GM12878 (cell line): ENCODE data around the gene PCLO.

Source experiments
- CBX3 ChIP-seq: fragments of 200-600 bp; sonication (generic); IDR thresholded peaks from 2 replicates; pipeline ENCODE4 v1.6.1; 2016; ENCODE audit warnings: low read depth, borderline replicate concordance
- CREM ChIP-seq: IDR thresholded peaks from 2 replicates; pipeline ENCODE4 v1.6.1; 2014; ENCODE audit warnings: antibody characterized with exemption, low read depth
- EP300 ChIP-seq, 2 experiments: fragments of 150-350 bp in 1 of 2; IDR thresholded peaks; 2 replicates each; pipeline ENCODE4 v1.6.1; 2011 to 2012; ENCODE audit warnings: low read depth in 2 of 2, low read length in 2 of 2, borderline replicate concordance in 1 of 2, improper control_type of control experiment in 1 of 2, inconsistent platforms in 1 of 2; ENCODE audit not compliant: control insufficient read depth in 1 of 2
- FOXM1 ChIP-seq: IDR thresholded peaks from 2 replicates; pipeline ENCODE4 v1.6.1; 2012; ENCODE audit warnings: low read depth, mild to moderate bottlenecking, inconsistent platforms, low read length, moderate library complexity
- IKZF1 ChIP-seq: fragments of 450-650 bp; conservative IDR thresholded peaks from 2 replicates; pipeline ENCODE4 v1.6.1; 2017; ENCODE audit warnings: antibody characterized with exemption, mild to moderate bottlenecking
- MYC ChIP-seq: IDR thresholded peaks from 2 replicates; pipeline ENCODE4 v1.6.1; 2011; ENCODE audit warnings: mild to moderate bottlenecking, low read length, moderate library complexity, inconsistent platforms; ENCODE audit not compliant: insufficient read depth, insufficient replicate concordance, insufficient read length, severe bottlenecking
- POLR2AphosphoS5 ChIP-seq: IDR thresholded peaks from 2 replicates; pipeline ENCODE4 v1.6.1; 2011; ENCODE audit warnings: mild to moderate bottlenecking, low read length, inconsistent platforms
- TCF12 ChIP-seq: IDR thresholded peaks from 2 replicates; pipeline ENCODE4 v1.6.1; 2011; ENCODE audit warnings: low read depth, mild to moderate bottlenecking, low read length
- ZNF24 ChIP-seq: fragments of 450-650 bp; IDR thresholded peaks from 2 replicates; pipeline ENCODE4 v1.6.1; 2017; ENCODE audit warnings: antibody characterized with exemption, mild to moderate bottlenecking
- TF ChIP-seq, protein P1 (sequence below): IDR thresholded peaks from 2 replicates; pipeline ENCODE4 v1.6.1; 2012; ENCODE audit warnings: low read depth, low read length, improper control_type of control experiment
- TF ChIP-seq, protein P2 (sequence below), 3 experiments: IDR thresholded peaks in 2 of 3; conservative IDR thresholded peaks in 1 of 3; 2 replicates each; pipeline ENCODE4 v1.5.1; 2011; ENCODE audit warnings: low read depth in 3 of 3, low read length in 3 of 3, mild to moderate bottlenecking in 3 of 3, control low read depth in 2 of 3, moderate library complexity in 2 of 3, inconsistent platforms in 1 of 3, mixed read lengths in 1 of 3; ENCODE audit not compliant: control insufficient read depth in 2 of 3, insufficient read depth in 1 of 3; ENCODE audit errors: extremely low read depth in 1 of 3

DNA sequence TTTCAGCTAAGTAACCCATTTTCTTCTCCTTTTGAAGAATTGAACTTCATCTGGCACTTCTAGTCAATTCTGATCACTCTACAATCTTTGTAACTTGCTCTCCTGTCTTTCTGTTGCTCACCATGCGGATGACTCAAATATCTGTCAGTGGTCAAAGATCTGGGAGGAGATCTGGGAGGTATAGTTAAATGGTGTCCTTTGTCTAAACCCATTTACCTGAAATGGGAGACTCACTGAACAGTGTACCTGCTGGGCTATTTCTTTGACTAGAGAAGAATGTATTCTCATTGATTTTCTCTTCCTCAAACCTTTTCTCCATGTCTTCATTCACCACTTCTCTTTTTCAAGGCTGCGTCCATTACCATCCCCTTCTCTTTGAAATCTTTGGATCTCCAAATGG is 42.0 kb upstream of the PCLO start:
- TF ChIP-seq EP300 (IDR thresholded peaks at IDR 0.05; ENCODE audit: borderline replicate concordance in 1 of 2, control insufficient read depth in 1 of 2, low read depth in 2 of 2, low read length in 2 of 2) (no peak), ZNF24 (no peak), FOXM1 (no peak), MYC (no peak), CREM (no peak), POLR2AphosphoS5 (no peak), IKZF1 (no peak), TCF12 (no peak), CBX3 (no peak)
- TF ChIP-seq, protein P1, sequence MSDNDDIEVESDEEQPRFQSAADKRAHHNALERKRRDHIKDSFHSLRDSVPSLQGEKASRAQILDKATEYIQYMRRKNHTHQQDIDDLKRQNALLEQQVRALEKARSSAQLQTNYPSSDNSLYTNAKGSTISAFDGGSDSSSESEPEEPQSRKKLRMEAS = no peak
- TF ChIP-seq, protein P2, sequence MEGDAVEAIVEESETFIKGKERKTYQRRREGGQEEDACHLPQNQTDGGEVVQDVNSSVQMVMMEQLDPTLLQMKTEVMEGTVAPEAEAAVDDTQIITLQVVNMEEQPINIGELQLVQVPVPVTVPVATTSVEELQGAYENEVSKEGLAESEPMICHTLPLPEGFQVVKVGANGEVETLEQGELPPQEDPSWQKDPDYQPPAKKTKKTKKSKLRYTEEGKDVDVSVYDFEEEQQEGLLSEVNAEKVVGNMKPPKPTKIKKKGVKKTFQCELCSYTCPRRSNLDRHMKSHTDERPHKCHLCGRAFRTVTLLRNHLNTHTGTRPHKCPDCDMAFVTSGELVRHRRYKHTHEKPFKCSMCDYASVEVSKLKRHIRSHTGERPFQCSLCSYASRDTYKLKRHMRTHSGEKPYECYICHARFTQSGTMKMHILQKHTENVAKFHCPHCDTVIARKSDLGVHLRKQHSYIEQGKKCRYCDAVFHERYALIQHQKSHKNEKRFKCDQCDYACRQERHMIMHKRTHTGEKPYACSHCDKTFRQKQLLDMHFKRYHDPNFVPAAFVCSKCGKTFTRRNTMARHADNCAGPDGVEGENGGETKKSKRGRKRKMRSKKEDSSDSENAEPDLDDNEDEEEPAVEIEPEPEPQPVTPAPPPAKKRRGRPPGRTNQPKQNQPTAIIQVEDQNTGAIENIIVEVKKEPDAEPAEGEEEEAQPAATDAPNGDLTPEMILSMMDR (IDR thresholded peaks at IDR 0.05 in 2 of 3, conservative IDR thresholded peaks at IDR 0.05 in 1 of 3; ENCODE audit: control insufficient read depth in 2 of 3, extremely low read depth in 1 of 3, insufficient read depth in 1 of 3, low read depth in 3 of 3, low read length in 3 of 3) = no peak
